Left renal cortex interstitium (tissue), 4 donors: Measurements from ENCODE around the gene FXN. TPM values are rescaled to one million over a fixed set of nuclear protein-coding genes. Genes with fewer than 3 reads are reported as not detected.
"Not testable (repeated sequence)": the region's sequence is repeated elsewhere in the genome, so short reads cannot be mapped to it uniquely, and the experiment has no call there.

ENCODE experiments used
- DNase-seq, 4 donors: peaks; one replicate each; pipeline ENCODE4 v3.0.0-alpha.2; 2013; ENCODE audit warnings: low read depth in 4 of 4, low spot score in 2 of 4, missing footprints in 1 of 4
- polyA plus RNA-seq, 4 donors: library from polyadenylated mRNA; unstranded; fragments of 120-200 nt; gene quantifications; one replicate each; pipeline ENCODE4 v1.2.1, GENCODE V29; 2013; ENCODE audit not compliant: insufficient read length in 4 of 4

The FXN gene
- polyA plus RNA-seq, 4 donors = 16.9 to 20.2 (median 19.7) TPM

DNA sequence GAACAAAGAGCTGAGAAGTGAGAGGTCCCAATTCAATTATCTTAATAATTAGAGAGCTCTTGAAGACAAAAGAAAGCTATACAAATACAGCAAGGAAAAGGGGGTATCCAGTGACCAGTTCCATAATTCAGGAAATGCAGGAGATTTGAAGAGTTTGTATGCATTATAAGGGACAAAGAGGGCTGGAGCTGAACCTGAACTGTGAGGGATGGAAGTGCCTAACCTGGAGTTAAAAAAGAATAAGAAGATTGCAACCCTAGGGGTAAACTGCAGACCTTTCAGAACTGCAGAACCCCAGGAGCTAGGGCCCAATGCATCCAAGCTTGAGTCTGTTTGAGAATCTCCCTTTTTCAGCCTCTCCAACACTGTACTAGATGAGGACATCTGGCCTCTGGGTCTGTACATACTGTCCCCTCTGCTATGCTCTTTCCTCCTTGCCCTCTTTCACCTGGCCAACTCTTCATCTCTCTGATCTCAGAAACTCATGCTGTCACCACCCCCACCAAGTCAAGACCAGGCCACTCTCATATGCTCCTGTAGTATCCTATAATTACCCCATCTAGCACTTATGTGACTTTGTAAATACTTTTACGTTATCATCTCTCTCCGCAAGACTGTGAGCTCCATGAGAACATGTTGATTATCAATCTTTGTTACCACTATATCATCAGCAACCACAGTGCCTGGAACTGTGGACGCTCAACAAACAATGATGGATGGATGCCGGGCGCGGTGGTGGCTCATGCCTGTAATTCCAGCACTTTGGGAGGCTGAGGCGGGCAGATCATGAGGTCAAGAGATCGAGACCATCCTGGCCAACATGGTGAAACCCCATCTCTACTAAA, 15.0 kb upstream of the FXN start:
- no peak for DNase-seq

DNA sequence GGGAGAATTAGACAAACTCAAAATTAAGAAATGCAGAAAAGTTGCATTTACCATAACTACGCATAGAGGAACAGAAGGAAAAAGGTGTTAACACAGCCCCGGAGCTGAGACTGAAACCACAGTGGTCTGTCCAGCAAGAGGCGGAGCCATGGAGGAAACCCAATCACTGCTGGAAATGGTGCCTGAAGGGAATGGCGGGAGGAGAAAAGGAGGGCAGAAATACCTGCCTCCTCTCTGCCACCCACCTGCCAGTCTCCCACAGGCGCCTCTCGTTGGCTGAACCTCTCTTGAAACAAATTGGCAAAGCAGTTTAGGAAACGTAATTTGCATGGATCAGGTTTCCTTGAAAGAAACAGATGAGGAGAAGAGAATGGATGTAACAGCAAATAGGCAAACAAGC, 11.9 kb upstream of the FXN start:
- DNase-seq = no peak

DNA sequence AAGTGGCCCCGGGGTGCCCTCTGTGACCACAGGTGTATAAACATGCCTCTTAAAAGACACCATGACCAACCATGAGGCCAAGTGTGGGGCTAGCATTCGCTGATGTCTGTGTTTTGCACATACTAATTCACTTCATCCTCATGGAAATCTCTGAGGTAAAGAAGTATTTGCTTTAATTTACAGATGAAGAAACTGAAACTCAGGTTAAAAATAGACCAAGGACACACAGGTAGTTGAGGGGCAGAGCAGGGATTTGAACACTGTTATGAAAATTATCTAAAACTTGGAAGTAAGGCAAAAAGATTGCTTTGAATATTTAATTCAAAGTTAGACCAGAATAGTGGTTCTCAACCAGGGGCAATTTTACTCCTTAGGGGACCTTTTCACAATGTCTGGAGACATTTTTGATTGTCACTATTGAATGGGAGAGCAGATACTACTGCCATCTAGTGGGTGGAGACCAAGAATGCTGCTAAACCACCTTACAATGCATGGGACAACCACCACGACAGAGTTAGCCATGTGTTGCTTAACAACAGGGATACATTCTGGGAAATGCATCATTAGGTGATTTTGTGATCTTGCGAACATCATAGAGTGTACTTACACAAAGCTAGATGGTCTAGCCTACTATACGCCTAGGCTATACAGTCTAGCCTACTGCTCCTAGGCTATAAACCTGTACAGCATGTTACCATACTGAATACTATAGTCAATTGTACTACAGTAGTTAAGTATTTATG, 8.0 kb upstream of the FXN start:
- DNase-seq = peak in 2 of 4 donors; percentile 34 to 45

DNA sequence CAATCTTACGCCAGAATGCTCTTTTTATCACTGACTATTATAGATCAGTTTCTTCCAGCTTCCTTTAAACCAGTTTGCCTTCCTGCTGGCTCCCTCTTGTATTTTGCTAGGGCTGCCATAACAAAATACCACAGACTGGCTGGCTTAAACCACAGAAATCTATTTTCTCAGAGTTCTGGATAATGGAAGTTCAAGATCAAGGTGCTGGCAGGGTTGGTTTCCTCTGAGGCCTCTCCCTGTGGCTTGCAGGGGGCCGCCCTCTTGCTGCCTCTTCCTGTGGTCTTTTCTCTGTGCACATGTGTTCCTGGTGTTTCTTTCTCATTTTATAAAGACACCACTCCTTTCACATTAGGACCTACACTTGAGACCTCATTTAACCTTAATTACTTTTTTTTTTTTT, 6.8 kb upstream of the FXN start:
- no peak for DNase-seq

DNA sequence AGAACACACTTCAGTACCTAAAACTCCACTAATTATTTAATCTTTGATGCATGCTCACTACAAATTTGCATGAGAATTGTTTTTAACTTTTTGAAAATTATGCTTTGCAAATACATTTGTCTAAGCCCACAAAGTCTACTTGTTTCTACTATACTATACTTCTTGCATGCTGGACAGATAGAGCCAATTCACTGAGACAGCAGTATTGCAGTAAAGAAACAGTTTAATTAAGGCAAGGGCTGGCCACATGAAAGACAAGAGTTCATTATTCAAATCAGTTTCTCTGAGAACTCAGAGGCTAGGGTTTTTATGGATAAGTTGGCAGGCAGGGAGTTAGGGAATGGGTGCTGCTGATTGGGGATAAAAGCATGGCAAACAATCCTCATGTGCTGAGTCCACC, 6.0 kb upstream of the FXN start:
- DNase-seq = no peak

DNA sequence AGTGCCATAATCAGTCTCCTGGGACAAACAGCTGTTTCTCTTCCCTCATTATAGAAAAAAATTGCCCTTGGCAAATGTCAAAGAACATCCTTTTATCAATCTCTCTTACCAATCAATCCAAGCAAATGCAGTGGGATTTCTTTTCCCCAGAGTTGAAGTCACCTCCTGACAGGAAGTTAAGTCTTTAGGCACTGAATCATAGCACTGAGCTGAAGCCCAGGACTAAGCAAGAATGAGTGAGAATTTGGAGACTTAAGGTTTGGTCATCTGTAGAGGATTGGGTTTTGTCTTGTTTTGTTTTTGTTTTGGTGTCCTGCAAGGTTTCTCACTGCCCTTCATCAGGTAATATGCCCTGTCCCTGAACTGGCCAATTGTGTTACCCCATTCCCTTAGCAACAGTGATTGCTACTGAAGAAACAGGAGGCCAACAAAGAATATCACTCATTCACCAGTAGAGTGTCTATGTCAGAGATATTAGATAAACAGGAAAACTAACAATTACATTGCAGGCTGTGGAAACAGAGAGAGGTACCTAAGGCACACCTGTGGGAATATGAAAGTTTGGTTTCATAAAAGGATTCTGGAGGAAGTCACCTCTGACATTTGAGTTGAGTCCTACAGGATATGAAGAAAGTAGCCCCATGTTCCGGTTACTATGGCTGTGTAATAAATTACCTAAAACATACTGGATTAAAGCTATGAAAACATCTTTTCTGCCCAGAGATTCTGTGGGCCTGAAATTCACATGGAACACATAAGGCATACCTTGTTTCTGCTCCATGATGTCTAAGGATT, 4.5 kb upstream of the FXN start:
- DNase-seq = no peak

DNA sequence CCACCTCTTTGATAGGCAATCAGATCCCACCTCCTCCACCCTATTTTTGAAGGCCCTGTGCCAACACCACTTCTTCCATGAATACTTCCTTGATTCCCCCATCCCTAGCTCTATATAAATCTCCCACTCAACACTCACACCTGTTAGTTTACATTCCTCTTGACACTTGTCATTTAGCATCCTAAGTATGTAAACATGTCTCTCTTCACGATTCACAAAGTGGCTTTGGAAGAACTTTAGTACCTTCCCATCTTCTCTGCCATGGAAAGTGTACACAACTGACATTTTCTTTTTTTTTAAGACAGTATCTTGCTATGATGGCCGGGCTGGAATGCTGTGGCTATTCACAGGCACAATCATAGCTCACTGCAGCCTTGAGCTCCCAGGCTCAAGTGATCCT, 1.5 kb upstream of the FXN start:
- DNase-seq = no peak

DNA sequence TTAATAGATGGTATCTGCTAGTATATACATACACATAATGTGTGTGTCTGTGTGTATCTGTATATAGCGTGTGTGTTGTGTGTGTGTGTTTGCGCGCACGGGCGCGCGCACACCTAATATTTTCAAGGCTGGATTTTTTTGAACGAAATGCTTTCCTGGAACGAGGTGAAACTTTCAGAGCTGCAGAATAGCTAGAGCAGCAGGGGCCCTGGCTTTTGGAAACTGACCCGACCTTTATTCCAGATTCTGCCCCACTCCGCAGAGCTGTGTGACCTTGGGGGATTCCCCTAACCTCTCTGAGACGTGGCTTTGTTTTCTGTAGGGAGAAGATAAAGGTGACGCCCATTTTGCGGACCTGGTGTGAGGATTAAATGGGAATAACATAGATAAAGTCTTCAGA, 757 bp downstream of the FXN start:
- DNase-seq = peak in 1 of 4 donors; percentile 19

DNA sequence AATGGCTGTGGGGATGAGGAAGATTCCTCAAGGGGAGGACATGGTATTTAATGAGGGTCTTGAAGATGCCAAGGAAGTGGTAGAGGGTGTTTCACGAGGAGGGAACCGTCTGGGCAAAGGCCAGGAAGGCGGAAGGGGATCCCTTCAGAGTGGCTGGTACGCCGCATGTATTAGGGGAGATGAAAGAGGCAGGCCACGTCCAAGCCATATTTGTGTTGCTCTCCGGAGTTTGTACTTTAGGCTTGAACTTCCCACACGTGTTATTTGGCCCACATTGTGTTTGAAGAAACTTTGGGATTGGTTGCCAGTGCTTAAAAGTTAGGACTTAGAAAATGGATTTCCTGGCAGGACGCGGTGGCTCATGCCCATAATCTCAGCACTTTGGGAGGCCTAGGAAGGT, 1.2 kb downstream of the FXN start:
- no peak for DNase-seq

DNA sequence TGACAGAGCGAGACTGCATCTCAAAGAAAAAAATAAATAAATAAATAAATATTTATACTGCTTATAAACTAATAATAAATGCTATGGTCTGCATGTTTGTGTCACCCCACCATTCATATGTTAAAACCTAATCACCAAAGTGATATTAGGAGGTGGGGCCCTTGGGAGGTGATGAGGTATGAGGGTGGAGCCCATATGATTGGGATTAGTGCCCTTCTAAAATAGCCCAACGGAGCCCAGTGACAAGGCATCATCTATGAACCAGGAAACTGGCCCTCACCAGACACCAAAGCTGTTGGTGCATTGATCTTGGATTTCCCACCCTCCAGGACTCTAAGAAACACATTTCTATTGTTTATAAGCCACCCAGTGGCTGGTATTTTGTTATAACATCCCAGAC, 5.1 kb downstream of the FXN start:
- DNase-seq = no peak

DNA sequence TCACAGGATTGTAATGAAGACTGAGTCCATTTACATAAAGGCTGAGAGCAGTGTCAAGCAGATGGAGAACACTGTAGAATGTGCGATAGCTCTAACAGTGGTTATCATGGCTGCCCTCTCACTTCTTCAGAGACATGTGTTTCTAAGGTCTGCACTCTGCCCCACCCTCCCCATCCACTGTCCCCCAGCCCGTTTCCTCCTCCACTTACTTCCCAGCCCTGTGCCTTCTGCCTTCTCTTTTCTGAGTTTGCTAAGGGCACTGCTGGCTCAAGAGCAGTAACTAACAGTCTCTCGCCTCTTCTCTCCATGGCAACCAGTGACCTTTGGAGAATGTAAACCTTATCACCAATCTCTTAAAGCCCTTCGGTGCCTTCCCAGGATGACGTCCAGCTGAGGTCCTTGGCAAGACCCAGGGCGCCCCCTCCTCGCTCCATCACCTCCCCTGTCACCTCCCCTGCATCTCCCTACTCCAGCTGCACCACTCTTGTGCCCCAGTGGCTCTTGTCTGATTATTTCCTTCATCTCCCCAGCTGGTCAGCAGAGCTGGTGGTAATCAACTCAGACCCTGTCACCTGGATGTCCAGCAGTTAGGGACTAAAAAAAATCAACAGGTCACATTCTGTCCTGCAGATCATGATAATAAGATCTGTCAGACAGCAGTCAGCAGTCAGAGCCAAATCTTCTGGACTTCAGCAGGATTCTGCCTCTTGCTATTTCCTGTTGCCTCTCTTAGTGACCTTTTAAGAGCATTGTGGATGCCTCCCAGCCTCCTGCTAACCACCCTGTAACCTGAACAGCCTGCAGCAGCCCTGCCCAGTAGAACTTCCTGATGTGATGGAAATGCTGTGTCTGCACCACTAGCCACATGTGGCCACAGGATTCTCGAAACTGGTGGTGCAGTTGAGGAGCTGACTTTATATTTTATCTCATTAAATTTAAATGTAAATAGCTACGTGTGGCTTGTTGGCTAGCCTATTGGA, 9.0 kb downstream of the FXN start:
- no peak for DNase-seq

DNA sequence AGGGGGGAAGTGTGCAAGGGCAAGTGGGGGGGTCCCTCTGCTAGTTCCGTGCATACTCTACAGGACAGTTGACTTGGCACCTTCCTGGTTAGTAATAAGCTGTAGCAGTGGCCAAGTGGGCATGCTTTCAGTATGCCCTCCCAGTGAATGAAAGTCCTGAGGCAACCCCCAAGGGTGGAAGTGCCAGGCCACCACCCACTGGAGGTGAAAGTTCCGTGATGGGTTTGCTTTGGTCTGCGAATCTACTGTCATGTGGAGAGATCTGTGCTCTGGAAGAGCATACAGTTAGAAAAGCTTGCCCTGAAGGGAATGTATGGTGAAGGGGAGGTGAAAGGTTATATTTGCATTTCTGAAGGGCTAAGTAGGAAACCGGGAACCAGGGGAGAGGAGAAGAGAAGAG, 10.3 kb downstream of the FXN start:
- no peak for DNase-seq

DNA sequence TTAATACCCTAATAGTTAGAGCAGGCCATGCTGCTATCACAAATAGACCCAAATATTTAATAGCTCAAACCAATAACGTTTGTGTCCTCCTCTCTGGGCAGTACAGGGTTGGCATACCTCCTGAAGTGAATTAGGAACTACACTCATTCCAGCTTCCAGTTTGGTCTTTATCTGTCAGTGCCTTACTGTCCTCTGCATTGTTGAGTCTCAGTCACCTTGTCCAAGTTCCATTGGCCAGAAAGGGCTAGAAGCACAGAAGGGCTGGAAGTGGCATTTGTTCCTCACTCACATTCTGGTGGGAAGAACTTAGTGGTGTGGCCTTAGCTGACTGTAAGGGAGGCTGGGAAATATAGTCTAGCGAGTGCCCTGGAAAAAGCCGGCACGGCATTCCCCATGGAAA, 11.2 kb downstream of the FXN start:
- DNase-seq = no peak

DNA sequence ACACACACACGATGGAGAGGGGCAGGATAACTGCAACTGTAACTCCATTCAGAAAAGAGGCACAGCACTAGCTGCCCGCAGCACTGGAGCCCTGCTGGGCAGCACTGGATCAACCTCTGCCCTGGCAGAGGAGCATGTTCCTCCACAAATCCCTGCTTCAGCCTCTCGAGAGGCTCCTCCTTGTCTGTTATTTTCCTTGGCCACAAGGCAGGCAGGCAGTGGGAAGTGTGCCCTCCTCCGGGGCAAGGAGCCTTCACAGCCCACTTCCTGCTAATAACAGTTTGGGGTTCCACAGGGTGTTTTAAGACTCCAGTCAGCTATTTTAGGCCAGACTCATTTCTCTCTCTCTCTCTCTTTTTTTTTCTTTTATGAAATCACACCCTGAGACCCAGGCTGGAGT, 11.8 kb downstream of the FXN start:
- no peak for DNase-seq

DNA sequence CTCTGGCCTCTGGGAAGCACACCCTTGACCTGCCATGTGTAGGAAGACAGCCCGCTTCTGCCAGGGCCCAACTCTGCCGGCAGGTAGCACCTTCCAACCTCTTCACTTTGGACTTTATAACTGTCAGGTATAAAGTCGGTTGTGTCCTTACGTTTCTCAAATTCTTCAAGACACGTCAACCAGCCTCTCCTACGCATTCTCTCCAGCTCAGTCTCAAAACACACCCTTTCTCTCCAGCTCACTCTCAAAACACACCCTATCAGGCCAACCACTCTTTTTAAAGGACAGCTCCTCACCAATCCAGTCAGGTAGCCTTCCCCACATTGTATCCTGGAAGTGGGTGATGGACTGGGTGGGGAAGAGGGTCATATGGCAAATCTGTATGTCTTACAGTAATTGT, 13.5 kb downstream of the FXN start:
- DNase-seq = no peak

DNA sequence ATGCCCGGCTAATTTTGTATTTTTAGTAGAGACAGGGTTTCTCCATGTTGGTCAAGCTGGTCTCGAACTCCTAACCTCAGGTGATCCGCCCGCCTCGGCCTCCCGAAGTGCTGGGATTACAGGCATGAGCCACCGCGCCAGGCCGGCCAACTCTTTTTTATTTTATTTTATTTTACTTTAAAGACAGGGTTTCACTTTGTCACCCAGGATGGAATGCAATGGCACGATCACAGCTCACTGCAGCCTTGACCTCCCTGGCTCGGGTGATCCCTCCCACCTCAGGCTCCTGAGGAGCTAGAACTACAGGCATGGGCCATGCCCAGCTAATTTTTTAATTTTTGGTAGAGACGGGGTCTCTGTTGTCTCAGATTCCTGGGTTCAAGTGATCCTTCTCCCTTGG, 15.4 kb downstream of the FXN start:
- DNase-seq = not testable (repeated sequence)

DNA sequence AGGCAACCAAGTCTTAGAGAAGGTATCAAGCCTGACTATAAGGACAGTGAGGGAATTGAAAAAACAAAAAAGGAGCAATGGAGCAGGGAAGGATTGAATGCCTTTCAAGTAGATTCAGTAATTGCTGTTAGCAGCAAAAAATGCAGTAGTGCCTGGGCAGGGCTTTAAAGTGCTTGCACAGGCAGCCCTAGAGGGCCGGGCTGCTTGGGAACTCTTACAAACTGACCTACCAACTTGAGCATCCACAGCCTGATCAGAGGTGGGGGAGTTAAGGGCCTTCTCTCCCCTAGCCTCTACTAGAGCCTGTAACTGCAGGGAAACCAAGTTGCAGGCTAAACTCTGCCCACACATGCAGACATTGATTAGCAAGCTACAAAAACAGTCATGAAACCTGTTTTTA, 19.4 kb downstream of the FXN start:
- no peak for DNase-seq

DNA sequence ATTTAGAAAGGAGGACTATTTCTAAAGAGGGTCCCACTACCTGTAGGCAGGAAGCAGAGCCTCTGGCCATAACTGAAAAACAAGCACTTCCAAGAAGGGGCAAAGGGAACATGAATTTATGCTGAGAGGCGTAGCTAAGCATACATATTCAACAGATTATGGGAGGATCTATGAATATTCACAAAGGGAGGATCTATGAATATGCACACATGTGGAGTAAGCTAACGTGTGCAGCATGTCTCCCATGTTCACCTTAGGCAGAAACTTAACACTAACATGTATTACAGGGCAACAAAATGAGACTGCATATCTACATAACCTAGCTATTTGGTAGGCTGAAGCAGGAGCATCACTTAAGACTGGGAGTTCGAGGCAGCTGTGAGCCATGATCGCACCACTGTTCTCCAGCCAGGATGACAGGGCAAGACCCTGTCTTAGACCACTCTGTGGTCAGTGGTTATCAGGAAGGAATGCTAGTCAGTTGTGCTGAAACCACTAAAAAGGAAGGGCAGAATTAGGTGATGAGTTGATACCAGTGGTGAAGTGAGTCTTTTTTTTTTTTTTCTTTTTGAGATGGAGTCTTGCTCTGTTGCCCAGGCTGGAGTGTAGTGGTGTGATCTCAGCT, 20.8 kb downstream of the FXN start:
- no peak for DNase-seq

DNA sequence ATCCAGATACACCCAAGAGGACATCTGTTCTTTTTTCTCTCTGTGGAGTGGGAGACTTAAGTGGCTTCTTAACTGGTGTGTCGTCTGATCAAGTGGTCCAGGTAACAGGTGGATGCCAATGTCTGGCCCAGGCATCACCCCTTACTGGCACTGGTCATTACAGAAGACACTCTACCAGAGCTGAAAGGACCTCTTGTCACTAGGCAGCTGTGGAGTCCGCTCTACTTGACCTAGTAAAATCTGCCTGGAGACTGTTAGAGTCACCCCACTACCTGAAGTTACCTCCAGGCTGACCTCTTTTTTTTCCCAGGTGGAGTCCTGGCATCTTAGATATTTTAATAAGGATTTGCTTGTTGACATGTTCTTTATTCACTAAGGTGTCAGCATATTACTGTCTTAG, 22.5 kb downstream of the FXN start:
- DNase-seq = no peak

DNA sequence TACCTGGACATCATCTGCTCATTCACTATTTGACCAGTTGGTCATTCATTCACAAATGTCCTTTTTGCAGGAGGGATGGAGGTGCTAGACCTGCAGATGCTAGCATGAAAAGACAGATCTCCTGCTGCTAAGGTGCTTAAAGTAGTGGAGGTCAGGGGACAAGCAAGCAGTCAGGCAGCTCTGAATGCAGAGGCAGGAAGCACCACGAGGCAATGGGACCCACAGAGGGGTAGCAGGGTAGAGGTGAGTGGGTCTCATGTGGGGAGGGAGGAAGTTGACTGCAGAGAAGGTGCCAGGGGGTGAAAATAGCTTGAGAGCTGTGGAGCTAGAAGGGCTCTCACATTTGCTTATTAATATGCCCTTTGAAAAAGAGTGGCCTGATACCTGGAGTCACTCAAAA, 25.2 kb downstream of the FXN start:
- DNase-seq = no peak
